Osteocyte (in vitro differentiated cells): ENCODE data around the gene ECE1. TPM values are rescaled to one million over a fixed set of nuclear protein-coding genes. Genes with fewer than 3 reads are reported as not detected.
A peak's percentile ranks its signal among the peaks of the same experiment; 100 is the strongest.

Experiments used
- DNase-seq: peaks from one replicate; pipeline ENCODE4 v3.0.0; 2021; ENCODE audit warnings: mixed read lengths; ENCODE audit not compliant: unreplicated experiment; ENCODE audit errors: extremely low spot score
- H3K27ac Mint-ChIP-seq: one replicate; pipeline ENCODE4 v1.8.0; 2021; ENCODE audit warnings: mild to moderate bottlenecking, mixed read lengths; ENCODE audit not compliant: unreplicated experiment
- H3K27me3 Mint-ChIP-seq: one replicate; pipeline ENCODE4 v1.8.0; 2021; ENCODE audit warnings: mixed read lengths; ENCODE audit not compliant: unreplicated experiment
- H3K36me3 Mint-ChIP-seq: one replicate; pipeline ENCODE4 v1.8.0; 2021; ENCODE audit warnings: mixed read lengths; ENCODE audit not compliant: unreplicated experiment
- H3K4me1 Mint-ChIP-seq: one replicate; pipeline ENCODE4 v1.8.0; 2021; ENCODE audit warnings: mixed read lengths; ENCODE audit not compliant: unreplicated experiment
- H3K4me3 Mint-ChIP-seq: one replicate; pipeline ENCODE4 v1.8.0; 2021; ENCODE audit warnings: mild to moderate bottlenecking, moderate library complexity, mixed read lengths; ENCODE audit not compliant: unreplicated experiment
- H3K9me3 Mint-ChIP-seq: one replicate; pipeline ENCODE4 v1.8.0; 2021; ENCODE audit warnings: mixed read lengths; ENCODE audit not compliant: unreplicated experiment
- long read RNA-seq: library from polyadenylated mRNA; unstranded; transcript quantifications from one replicate; pipeline ENCODE4 v2.0.0, GENCODE V29; 2021
- total RNA-seq: library from RNA; stranded (reverse); gene quantifications from 2 replicates; pipeline ENCODE4 v1.2.1, GENCODE V29; 2021
- TF ChIP-seq, protein P1 (sequence below): fragments of 200-600 bp; sonication (generic); IDR thresholded peaks from 2 replicates; pipeline ENCODE4 v1.5.0; 2021; ENCODE audit warnings: antibody characterized with exemption, mild to moderate bottlenecking, moderate library complexity

ECE1 gene
- 217 and 236 TPM in 2 replicates for total RNA-seq
- long read RNA-seq, full-length matches to known transcripts, result 57 of 98 reads
- long read RNA-seq, partial matches to known transcripts, result 22 of 98 reads
- long read RNA-seq, other reads (novel, unspliced or antisense), result 19 of 98 reads

DNA sequence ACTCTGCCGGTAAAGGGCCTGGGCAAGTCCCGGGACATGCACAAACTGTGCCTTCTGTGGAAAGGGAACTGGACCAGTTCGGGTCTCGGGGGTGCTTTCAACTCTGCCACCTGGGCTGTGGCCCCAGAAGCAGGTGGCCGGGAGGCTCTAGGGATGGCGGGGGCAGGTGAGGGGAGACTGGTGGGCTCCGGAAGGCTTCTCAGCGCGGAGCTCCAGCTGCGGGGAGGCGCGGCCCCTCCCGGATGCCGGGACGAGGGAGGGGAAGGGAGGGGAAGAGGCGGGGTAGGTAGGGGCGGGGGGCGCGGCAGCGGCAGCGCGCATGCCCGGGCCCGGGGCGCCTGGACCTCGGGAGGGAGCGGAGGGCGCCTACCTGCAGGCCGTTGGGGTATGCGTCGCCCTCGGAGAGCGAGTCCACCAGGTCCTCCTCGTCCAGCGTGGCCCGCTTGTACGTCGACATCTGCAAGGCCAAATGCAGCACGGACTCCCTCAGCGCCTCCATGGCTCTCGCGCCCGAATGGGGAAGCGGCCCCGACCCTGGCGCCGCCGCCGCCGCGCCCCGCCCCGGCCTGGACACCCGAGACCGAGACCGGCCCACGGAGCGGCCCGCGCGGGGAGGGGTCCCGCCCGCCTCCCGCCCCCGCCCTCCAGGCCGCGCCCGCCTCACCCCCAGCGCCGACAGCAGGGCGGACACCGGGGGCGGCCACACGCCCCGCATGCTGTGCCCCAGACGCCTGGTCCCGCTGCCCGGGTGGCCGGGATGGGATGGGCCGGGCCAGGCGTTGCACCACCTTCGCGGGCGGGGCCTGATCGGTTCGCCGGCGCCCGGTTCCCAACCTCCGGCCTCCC, at the start of gene ECE1:
Gene ECE1, minus strand, starts transcription at position 764 of the 846 bp plus-strand sequence. Its CDS starts 49 bp downstream, at position 715.
- H3K36me3 Mint-ChIP-seq, result peaks cover 3% of the 10 kb centered on the region
- peak within 1 kb of the TSS; percentile 76 for H3K27ac Mint-ChIP-seq
- TF ChIP-seq, protein P1, sequence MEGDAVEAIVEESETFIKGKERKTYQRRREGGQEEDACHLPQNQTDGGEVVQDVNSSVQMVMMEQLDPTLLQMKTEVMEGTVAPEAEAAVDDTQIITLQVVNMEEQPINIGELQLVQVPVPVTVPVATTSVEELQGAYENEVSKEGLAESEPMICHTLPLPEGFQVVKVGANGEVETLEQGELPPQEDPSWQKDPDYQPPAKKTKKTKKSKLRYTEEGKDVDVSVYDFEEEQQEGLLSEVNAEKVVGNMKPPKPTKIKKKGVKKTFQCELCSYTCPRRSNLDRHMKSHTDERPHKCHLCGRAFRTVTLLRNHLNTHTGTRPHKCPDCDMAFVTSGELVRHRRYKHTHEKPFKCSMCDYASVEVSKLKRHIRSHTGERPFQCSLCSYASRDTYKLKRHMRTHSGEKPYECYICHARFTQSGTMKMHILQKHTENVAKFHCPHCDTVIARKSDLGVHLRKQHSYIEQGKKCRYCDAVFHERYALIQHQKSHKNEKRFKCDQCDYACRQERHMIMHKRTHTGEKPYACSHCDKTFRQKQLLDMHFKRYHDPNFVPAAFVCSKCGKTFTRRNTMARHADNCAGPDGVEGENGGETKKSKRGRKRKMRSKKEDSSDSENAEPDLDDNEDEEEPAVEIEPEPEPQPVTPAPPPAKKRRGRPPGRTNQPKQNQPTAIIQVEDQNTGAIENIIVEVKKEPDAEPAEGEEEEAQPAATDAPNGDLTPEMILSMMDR, result no peak
- H3K9me3 Mint-ChIP-seq, result no peaks in the 10 kb centered on the region
- no peak for DNase-seq
- peaks cover 57% of the 10 kb centered on the region for H3K4me1 Mint-ChIP-seq
- peak within 1 kb of the TSS; percentile 84 for H3K4me3 Mint-ChIP-seq
- no peaks in the 10 kb centered on the region for H3K27me3 Mint-ChIP-seq

DNA sequence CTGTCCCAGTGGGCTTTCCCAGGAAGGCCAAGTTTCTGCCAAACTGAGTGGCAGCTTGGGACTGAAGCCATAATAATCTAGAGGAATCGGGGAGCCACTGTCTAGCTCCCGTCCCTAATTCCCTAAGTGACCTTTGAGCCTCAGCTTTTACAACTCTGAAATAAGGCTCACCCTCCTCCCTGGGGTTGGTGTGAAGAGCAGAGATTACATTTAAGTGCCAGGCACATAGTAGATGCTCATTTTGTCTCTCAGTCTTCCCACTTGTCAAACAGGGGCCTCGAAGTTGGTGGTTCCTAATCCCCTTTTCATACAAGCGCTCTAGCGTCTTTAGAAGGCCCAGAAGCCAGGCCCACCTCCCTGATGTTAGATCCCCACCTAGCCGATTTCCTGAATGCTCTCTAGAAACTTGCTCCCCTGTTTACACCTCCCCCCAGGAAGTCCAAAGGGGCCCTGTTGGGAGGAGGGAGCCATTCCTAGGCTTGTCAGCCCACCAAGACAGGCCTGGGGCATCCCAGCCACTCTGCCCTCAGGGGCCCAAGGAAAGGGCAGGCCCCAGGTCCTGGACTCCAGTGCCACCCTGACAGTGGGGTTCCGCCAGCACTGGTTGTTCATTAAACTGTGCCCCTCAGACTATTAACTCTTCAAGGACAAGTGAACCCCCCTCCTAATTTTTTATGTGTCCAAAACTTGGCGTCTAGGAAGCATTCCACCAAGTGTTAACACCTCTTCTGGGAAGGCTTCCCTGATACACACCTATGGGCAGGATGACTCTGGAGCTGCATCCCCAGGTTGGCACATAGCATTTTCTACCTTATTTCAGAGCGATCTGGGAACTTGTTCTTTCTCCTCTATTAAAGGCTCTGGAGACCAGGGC, 49.3 kb upstream of the ECE1 start:
- no peaks in the 10 kb centered on the region for H3K27me3 Mint-ChIP-seq
- H3K4me3 Mint-ChIP-seq, result no peak overlapping the region
- no peaks in the 10 kb centered on the region for H3K36me3 Mint-ChIP-seq
- no peak for DNase-seq
- no peaks in the 10 kb centered on the region for H3K9me3 Mint-ChIP-seq
- H3K4me1 Mint-ChIP-seq, result peaks cover 92% of the 10 kb centered on the region
- TF ChIP-seq, protein P1, result no peak
- peak overlapping the region; percentile 97 for H3K27ac Mint-ChIP-seq

DNA sequence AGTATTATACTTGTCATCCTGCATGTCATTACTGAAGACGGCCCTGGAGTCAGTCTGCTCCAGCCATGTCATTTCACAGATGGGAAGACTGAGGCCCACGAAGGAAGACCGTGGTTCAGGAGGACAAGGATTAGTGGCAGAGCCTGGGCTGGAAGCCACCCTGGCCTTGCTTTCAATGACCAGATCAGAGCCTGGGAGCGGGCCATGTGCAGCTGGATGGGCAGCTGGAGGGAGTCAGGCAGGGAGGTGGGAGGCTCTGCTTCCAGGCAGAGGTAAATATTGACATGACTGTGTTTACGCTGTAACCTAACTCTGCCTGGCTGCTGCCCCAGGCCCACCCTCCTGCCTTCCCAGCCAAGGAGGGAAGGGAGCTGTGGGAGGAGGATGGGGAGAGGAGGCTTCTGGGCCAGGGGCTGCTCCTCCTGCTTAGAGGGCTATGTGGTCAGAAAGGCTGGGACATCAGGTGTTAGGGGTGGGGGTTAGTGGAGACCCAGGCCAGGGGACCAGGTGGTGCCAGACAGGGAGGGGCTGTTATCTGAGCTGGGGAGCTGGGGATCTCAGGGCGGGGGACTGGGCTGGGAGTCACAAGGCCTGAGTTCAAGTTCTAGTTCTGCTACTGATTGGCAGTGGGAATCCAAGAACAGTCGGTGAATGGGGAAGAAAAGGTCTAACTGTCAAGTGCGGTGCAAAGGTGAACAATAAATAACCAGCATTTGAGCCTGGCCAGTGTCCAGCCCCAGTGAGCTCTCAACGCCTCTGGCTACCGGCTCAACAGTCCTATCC, 48.5 kb upstream of the ECE1 start:
- peak overlapping the region; percentile 97 for H3K27ac Mint-ChIP-seq
- no peaks in the 10 kb centered on the region for H3K9me3 Mint-ChIP-seq

DNA sequence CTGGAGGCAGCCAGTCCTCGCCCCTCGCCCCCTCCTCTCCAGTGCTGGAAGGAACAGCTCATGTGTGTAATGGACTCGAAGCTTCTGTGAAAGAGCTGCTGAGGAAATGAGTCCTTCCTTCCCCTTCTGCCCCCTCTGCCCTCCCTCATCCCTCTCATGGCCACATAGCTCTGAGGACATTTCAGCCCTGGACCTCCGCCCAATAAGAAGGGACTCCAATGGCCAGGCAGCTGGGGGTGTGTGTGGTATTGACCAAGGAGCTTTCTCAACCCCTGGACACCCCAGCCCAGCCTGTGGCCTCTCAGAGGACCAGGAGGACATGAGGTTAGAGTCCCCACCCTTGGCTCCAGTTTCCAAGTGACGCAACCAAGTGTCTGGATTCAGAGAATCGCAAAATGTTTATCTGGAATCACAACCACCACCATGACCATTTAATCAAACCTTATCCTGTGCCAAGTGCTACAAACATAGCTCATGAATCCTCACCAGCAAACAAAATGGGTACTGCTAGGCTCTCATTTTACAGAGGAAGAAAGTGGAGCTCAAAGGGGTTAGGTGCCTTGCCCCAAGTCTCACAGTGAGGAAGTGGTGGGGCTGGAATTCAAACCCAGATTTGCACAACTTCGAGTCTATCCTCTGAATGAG, 47.8 kb upstream of the ECE1 start:
- Mint-ChIP-seq H3K36me3 (no peaks in the 10 kb centered on the region), H3K4me3 (no peak overlapping the region), H3K4me1 (peaks cover 93% of the 10 kb centered on the region), H3K9me3 (no peaks in the 10 kb centered on the region), H3K27ac (peak overlapping the region; percentile 97), H3K27me3 (no peaks in the 10 kb centered on the region)
- TF ChIP-seq, protein P1, result no peak
- DNase-seq, result no peak

More for the DNA sequence above, 48.5 kb upstream of the ECE1 start:
- Mint-ChIP-seq H3K4me3 (no peak overlapping the region), H3K36me3 (no peaks in the 10 kb centered on the region), H3K27me3 (no peaks in the 10 kb centered on the region), H3K4me1 (peaks cover 96% of the 10 kb centered on the region)
- TF ChIP-seq, protein P1, result no peak
- DNase-seq, result no peak
